RWPE2 (cell line): ENCODE measurements around the gene TCOF1.

Experiments used
- ATAC-seq: fragments of 200-7000 bp; cut with Tn5 transposase; 3 replicates; pipeline ENCODE4 v1.9.1; 2021; ENCODE audit warnings: low read depth
- DNase-seq: peaks from one replicate; pipeline ENCODE4 v3.0.0-alpha.2; 2020; ENCODE audit warnings: low spot score
- H3K27ac ChIP-seq: fragments of 450-650 bp; 2 replicates; pipeline ENCODE4 v1.5.1; 2017; ENCODE audit warnings: mild to moderate bottlenecking; ENCODE audit not compliant: poor library complexity, severe bottlenecking
- H3K27me3 ChIP-seq: fragments of 250-450 bp; sonication (Bioruptor Pico); 2 replicates; pipeline ENCODE4 v1.5.1; 2021; ENCODE audit warnings: mild to moderate bottlenecking, moderate library complexity; ENCODE audit not compliant: insufficient read depth, poor library complexity, severe bottlenecking
- H3K36me3 ChIP-seq: fragments of 250-450 bp; sonication (Bioruptor Pico); 2 replicates; pipeline ENCODE4 v1.5.1; 2020; ENCODE audit warnings: low read depth, mild to moderate bottlenecking, moderate library complexity
- H3K4me1 ChIP-seq: fragments of 250-450 bp; sonication (Bioruptor Pico); 2 replicates; pipeline ENCODE4 v1.5.1; 2021; ENCODE audit warnings: mild to moderate bottlenecking, moderate library complexity; ENCODE audit not compliant: insufficient read depth, poor library complexity, severe bottlenecking
- H3K4me3 ChIP-seq: fragments of 250-450 bp; sonication (Bioruptor Pico); 2 replicates; pipeline ENCODE4 v1.5.1; 2021; ENCODE audit warnings: mild to moderate bottlenecking, moderate library complexity; ENCODE audit not compliant: severe bottlenecking
- H3K9me3 ChIP-seq: fragments of 250-450 bp; sonication (Bioruptor Pico); 2 replicates; pipeline ENCODE4 v1.5.1; 2021; ENCODE audit warnings: mild to moderate bottlenecking, moderate library complexity; ENCODE audit not compliant: severe bottlenecking
- TF ChIP-seq, protein P1 (sequence below): fragments of 450-650 bp; IDR thresholded peaks from one replicate; pipeline ENCODE4 v1.5.1; 2017; ENCODE audit warnings: mild to moderate bottlenecking, moderate library complexity; ENCODE audit not compliant: poor library complexity, severe bottlenecking

The TCOF1 gene

GRCh38 chr5:150358261-150359095 is 981 bp downstream of the TCOF1 start:
- H3K36me3 ChIP-seq = peaks cover 53% of the 10 kb centered on the region
- ATAC-seq (no peak; the same call in 2 of the 3 replicates), DNase-seq (no peak)
- TF ChIP-seq, protein P1, sequence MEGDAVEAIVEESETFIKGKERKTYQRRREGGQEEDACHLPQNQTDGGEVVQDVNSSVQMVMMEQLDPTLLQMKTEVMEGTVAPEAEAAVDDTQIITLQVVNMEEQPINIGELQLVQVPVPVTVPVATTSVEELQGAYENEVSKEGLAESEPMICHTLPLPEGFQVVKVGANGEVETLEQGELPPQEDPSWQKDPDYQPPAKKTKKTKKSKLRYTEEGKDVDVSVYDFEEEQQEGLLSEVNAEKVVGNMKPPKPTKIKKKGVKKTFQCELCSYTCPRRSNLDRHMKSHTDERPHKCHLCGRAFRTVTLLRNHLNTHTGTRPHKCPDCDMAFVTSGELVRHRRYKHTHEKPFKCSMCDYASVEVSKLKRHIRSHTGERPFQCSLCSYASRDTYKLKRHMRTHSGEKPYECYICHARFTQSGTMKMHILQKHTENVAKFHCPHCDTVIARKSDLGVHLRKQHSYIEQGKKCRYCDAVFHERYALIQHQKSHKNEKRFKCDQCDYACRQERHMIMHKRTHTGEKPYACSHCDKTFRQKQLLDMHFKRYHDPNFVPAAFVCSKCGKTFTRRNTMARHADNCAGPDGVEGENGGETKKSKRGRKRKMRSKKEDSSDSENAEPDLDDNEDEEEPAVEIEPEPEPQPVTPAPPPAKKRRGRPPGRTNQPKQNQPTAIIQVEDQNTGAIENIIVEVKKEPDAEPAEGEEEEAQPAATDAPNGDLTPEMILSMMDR = no peak
- no peaks in the 10 kb centered on the region for H3K27me3 ChIP-seq
- no peaks in the 10 kb centered on the region for H3K9me3 ChIP-seq
- peak overlapping the region; percentile 65 for H3K27ac ChIP-seq
- peaks cover 4% of the 10 kb centered on the region for H3K4me1 ChIP-seq
- H3K4me3 ChIP-seq = peak overlapping the region; percentile 93

GRCh38 chr5:150361301-150361700 is 3.8 kb downstream of the TCOF1 start:
- peaks cover 82% of the 10 kb centered on the region for H3K36me3 ChIP-seq
- TF ChIP-seq, protein P1 = no peak
- H3K4me1 ChIP-seq = peaks cover 4% of the 10 kb centered on the region
- H3K27me3 ChIP-seq = no peaks in the 10 kb centered on the region
- DNase-seq (no peak), ATAC-seq (no peak)
- H3K9me3 ChIP-seq = no peaks in the 10 kb centered on the region
- H3K4me3 ChIP-seq = no peak overlapping the region
- no peak overlapping the region for H3K27ac ChIP-seq

- Histone ChIP-seq H3K4me1 (peaks cover 4% of the 10 kb centered on the region), H3K36me3 (peaks cover 96% of the 10 kb centered on the region), H3K27ac (no peak overlapping the region), H3K4me3 (no peak overlapping the region), H3K27me3 (no peaks in the 10 kb centered on the region), H3K9me3 (no peaks in the 10 kb centered on the region)
- TF ChIP-seq, protein P1 = no peak
- DNase-seq (no peak), ATAC-seq (no peak)
Observed at GRCh38 chr5:150363185-150363584, 5.7 kb downstream of the TCOF1 start.

GRCh38 chr5:150364004-150364403 is 6.5 kb downstream of the TCOF1 start:
- H3K36me3 ChIP-seq = peaks cover 96% of the 10 kb centered on the region
- H3K9me3 ChIP-seq = no peaks in the 10 kb centered on the region
- H3K4me1 ChIP-seq = no peaks in the 10 kb centered on the region
- TF ChIP-seq, protein P1 = no peak
- ATAC-seq = no peak
- no peak overlapping the region for H3K4me3 ChIP-seq
- DNase-seq = no peak
- no peak overlapping the region for H3K27ac ChIP-seq
- H3K27me3 ChIP-seq = no peaks in the 10 kb centered on the region

- DNase-seq (no peak), ATAC-seq (no peak)
- H3K27ac ChIP-seq = no peak overlapping the region
- no peaks in the 10 kb centered on the region for H3K9me3 ChIP-seq
- no peaks in the 10 kb centered on the region for H3K27me3 ChIP-seq
- H3K4me3 ChIP-seq = no peak overlapping the region
- no peaks in the 10 kb centered on the region for H3K4me1 ChIP-seq
- H3K36me3 ChIP-seq = peaks cover 97% of the 10 kb centered on the region
- TF ChIP-seq, protein P1 = no peak
Observed at GRCh38 chr5:150368526-150368925, 11.0 kb downstream of the TCOF1 start.
